RWPE1 (cell line): ENCODE data around the gene DPH3.

Source experiments
- CTCF ChIA-PET: fragments of 350-600 bp; sonication (Branson Sonifier 250); formaldehyde crosslinking; extraction: SDS; loops from one replicate; lab custom pipeline; 2021; lab: Yijun Ruan, JAX
- POLR2A ChIA-PET: fragments of 400-600 bp; formaldehyde crosslinking; extraction: SDS; loops from one replicate; lab custom pipeline; 2020; ENCODE audit warnings: antibody characterized with exemption; ENCODE audit not compliant: low non-redundant PET; lab: Yijun Ruan, JAX
- DNase-seq: peaks from one replicate; pipeline ENCODE4 v3.0.0; 2012; ENCODE audit warnings: low spot score
- H3K27ac ChIP-seq: fragments of 450-650 bp; 2 replicates; pipeline ENCODE4 v1.5.1; 2017
- TF ChIP-seq, protein P1 (sequence below): fragments of 450-650 bp; conservative IDR thresholded peaks from 2 replicates; pipeline ENCODE4 v1.5.1; 2017; ENCODE audit warnings: low read depth, mild to moderate bottlenecking

Gene DPH3

DNA sequence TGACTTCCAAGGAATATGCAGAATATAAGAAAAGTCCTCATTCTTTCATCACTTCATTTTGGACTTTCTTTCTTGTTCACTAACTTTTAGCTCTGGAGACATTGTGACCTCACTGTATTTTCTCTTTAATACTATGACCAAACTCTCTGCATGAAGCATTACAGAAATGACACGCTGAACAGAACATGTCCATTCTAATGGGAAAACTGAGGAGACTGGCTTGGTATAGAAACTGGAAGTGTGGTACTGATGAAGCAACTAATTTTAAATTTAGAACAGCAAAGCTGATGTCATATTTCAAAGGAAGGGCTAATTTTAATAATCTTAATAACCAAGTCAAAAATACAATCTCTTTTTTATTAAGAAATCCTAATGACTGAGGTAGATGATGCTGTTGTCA is 4.7 kb downstream of the DPH3 start:
- H3K27ac ChIP-seq, result no peak overlapping the region
- TF ChIP-seq, protein P1, sequence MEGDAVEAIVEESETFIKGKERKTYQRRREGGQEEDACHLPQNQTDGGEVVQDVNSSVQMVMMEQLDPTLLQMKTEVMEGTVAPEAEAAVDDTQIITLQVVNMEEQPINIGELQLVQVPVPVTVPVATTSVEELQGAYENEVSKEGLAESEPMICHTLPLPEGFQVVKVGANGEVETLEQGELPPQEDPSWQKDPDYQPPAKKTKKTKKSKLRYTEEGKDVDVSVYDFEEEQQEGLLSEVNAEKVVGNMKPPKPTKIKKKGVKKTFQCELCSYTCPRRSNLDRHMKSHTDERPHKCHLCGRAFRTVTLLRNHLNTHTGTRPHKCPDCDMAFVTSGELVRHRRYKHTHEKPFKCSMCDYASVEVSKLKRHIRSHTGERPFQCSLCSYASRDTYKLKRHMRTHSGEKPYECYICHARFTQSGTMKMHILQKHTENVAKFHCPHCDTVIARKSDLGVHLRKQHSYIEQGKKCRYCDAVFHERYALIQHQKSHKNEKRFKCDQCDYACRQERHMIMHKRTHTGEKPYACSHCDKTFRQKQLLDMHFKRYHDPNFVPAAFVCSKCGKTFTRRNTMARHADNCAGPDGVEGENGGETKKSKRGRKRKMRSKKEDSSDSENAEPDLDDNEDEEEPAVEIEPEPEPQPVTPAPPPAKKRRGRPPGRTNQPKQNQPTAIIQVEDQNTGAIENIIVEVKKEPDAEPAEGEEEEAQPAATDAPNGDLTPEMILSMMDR, result no peak
- DNase-seq, result no peak
- CTCF ChIA-PET, result no interaction called here
- POLR2A ChIA-PET, result no interaction called here

DNA sequence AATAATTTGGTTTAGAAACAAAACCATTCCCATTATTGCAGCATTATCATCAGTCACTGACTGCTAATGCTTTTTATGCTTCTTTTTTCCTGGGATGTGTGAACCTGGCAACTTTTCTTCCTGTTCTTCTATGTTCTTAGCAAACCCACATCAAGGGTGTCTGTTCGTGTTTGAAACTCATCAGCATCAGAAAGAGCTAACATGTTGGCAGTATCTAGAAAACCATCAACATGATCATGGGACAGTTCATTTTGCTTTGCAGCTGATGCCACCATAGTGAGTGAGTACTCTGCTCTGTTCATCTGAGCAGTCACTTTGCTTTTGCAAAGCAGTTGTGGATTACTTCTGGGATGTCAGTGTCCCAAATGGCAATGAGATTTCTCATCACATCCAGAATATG is 5.9 kb downstream of the DPH3 start:
- DNase-seq, result no peak
- ChIA-PET POLR2A (no interaction called here), CTCF (interaction anchor here (0.6 kb wide), 1 partner anchor 24 kb away, joined by 3 read pairs; no protein-coding TSS in a partner anchor)
- H3K27ac ChIP-seq, result no peak overlapping the region
- TF ChIP-seq, protein P1, result no peak

DNA sequence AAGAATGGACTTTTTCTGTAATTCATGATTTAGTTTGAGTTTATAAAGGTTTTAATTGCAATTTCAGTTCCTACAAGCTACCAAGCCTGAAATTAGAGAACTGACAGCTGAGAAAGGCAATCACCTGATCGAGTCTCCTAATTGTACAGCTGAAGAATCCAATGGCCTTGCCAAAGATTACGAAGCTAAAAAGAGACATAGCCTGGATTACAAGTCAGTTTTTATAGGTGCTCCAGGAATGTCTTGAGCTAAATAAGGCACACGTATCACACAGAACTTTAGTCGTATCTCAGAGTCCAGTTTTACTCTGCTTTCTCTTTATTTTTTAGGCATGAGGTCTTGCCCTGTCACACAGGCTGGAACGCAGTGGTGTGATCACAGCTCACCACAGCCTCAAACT is 6.6 kb downstream of the DPH3 start:
- TF ChIP-seq, protein P1, result no peak
- ChIA-PET CTCF (no interaction called here), POLR2A (no interaction called here)
- no peak overlapping the region for H3K27ac ChIP-seq
- DNase-seq, result no peak

DNA sequence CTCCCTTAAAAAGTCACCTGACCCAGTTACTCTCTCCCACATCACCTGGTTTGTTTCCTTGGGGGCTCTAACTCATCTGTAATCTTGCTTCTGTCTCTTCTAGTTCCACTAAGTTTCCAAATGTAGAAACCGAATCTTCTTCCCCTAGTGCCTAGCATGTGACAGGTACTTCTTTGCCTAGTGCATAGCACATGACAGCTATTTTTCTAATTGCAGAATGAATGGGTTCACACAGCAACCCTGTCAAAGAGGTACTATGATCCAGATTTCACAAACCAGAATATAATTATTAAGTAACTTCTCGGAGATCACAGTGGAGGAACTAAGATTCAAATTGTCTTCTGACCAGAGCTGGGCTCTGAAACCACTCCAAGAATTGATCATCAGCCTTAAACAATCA is 7.4 kb downstream of the DPH3 start:
- TF ChIP-seq, protein P1, result no peak
- POLR2A ChIA-PET, result no interaction called here
- H3K27ac ChIP-seq, result no peak overlapping the region
- DNase-seq, result no peak
- CTCF ChIA-PET, result no interaction called here

DNA sequence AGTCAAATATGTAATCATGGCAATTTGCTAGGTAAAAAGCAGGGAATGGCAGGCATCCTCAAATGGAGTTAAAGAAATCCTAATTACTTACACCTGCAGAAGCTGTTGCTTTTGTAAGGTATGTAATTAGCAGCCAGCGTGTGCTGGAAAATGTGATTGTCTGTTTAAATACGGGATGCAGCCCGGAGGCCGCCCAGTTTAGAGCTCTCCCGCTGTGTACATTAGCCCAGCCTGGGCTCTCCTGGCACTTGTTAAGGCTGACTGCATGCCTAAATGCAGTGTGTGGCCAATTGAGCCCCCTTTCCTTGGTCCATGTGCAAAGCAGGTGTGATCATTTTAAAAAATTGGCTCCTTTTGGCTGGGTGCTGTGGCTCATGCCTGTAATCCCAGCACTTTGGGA is 9.0 kb downstream of the DPH3 start:
- no peak overlapping the region for H3K27ac ChIP-seq
- ChIA-PET POLR2A (interaction anchor here (0.7 kb wide), 1 partner anchor 9 kb away, joined by 3 read pairs; the partner anchor contains the start of genes DPH3 and OXNAD1), CTCF (interaction anchor here (0.5 kb wide), 1 partner anchor 12 kb away, joined by 5 read pairs; no protein-coding TSS in a partner anchor)
- DNase-seq, result no peak
- TF ChIP-seq, protein P1, result no peak

DNA sequence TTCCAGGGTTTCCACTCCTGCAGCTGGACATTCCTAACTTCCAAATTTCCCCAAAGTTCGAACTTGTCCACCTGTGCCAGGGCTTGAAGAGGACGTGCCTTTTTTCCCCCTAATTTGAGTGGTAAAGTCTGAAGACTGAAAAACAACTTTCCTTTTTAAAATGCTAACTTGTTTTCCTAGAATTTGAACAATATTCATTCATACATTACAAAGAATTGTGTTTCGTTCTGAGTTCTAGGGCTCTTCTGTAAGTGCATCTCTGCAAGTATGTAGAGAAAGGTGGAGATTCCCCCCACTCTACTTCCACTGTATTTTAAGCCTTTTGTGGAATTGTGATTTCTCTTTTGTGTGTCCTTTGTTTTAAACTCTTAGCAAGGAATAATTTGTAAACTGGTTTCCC is 9.4 kb downstream of the DPH3 start:
- no peak for DNase-seq
- ChIA-PET CTCF (interaction anchor here (0.5 kb wide), 1 partner anchor 12 kb away, joined by 5 read pairs; no protein-coding TSS in a partner anchor), POLR2A (interaction anchor here (0.7 kb wide), 1 partner anchor 10 kb away, joined by 3 read pairs; the partner anchor contains the start of genes DPH3 and OXNAD1)
- TF ChIP-seq, protein P1, result no peak
- H3K27ac ChIP-seq, result no peak overlapping the region
